Mesendoderm (in vitro differentiated cells): ENCODE data around the gene STKLD1.
"Not testable (repeated sequence)": the region's sequence is repeated elsewhere in the genome, so short reads cannot be mapped to it uniquely, and the experiment has no call there.

Experiments used
- DNase-seq: peaks from one replicate; pipeline ENCODE4 v3.0.0; 2013
- H2AK5ac ChIP-seq: 2 replicates; pipeline ENCODE4 v1.6.1; 2013; ENCODE audit warnings: low read length, inconsistent platforms
- H2BK120ac ChIP-seq: 2 replicates; pipeline ENCODE4 v1.6.1; 2013; ENCODE audit warnings: low read depth, mild to moderate bottlenecking, low read length, moderate library complexity, mixed read lengths
- H2BK15ac ChIP-seq: replicated peaks from 2 replicates; pipeline ENCODE4 v1.6.1; 2013; ENCODE audit warnings: low read depth, mild to moderate bottlenecking, moderate library complexity
- H2BK5ac ChIP-seq: 2 replicates; pipeline ENCODE4 v1.6.1; 2013; ENCODE audit warnings: low read length, inconsistent platforms
- H3K18ac ChIP-seq: 2 replicates; pipeline ENCODE4 v1.6.1; 2013; ENCODE audit warnings: mild to moderate bottlenecking, low read length, mixed read lengths
- H3K23ac ChIP-seq: one replicate; pipeline ENCODE4 v1.6.1; 2013; ENCODE audit warnings: low read length
- H3K27ac ChIP-seq: 2 replicates; pipeline ENCODE4 v1.5.1; 2013; ENCODE audit warnings: low read depth, mild to moderate bottlenecking, inconsistent platforms, low read length, moderate library complexity
- H3K27me3 ChIP-seq: 2 replicates; pipeline ENCODE4 v1.6.1; 2013; ENCODE audit warnings: low read length, control low read depth, mild to moderate bottlenecking, inconsistent platforms; ENCODE audit not compliant: insufficient read depth, poor library complexity
- H3K36me3 ChIP-seq: 2 replicates; pipeline ENCODE4 v1.6.1; 2013; ENCODE audit warnings: low read length, inconsistent platforms; ENCODE audit not compliant: control insufficient read depth, insufficient read depth
- H3K4ac ChIP-seq: one replicate; pipeline ENCODE4 v1.6.1; 2013; ENCODE audit warnings: low read depth, mild to moderate bottlenecking, low read length, moderate library complexity
- H3K4me1 ChIP-seq: 2 replicates; pipeline ENCODE4 v1.6.1; 2013; ENCODE audit warnings: low read depth, low read length, inconsistent platforms; ENCODE audit not compliant: control insufficient read depth
- H3K4me2 ChIP-seq: 2 replicates; pipeline ENCODE4 v1.6.1; 2013; ENCODE audit warnings: low read length
- H3K4me3 ChIP-seq: 2 replicates; pipeline ENCODE4 v1.5.1; 2013; ENCODE audit warnings: mild to moderate bottlenecking, low read length
- H3K56ac ChIP-seq: one replicate; pipeline ENCODE4 v1.6.1; 2013; ENCODE audit warnings: low read length
- H3K79me1 ChIP-seq: 2 replicates; pipeline ENCODE4 v1.6.1; 2013; ENCODE audit warnings: low read length, inconsistent platforms
- H3K79me2 ChIP-seq: 2 replicates; pipeline ENCODE4 v1.6.1; 2013; ENCODE audit warnings: mild to moderate bottlenecking, low read length; ENCODE audit not compliant: control insufficient read depth, insufficient read depth
- H3K9ac ChIP-seq: 2 replicates; pipeline ENCODE4 v1.6.1; 2013; ENCODE audit warnings: low read length, inconsistent platforms
- H4K5ac ChIP-seq: one replicate; pipeline ENCODE4 v1.6.1; 2013; ENCODE audit warnings: low read length
- H4K8ac ChIP-seq: one replicate; pipeline ENCODE4 v1.6.1; 2013; ENCODE audit warnings: low read depth, mild to moderate bottlenecking, control low read depth, low read length, moderate library complexity
- WGBS: extraction: QIAGEN DNeasy Blood & Tissue Kit; methylation state at CpG from one replicate; pipeline ENCODE4 v1.1.7; 2013; ENCODE audit warnings: low lambda C conversion rate, missing lambda C conversion rate; ENCODE audit not compliant: insufficient coverage; ENCODE audit errors: extremely low coverage; 5-methylcytosine and 5-hydroxymethylcytosine counted together

The STKLD1 gene

GRCh38 chr9:133389025-133389557, 12.9 kb downstream of the STKLD1 start:
- Histone ChIP-seq H3K27ac (no peak overlapping the region), H3K56ac (no peak overlapping the region), H3K4me2 (no peak overlapping the region), H3K18ac (no peak overlapping the region), H2BK15ac (no peak overlapping the region), H2BK5ac (no peak overlapping the region), H4K8ac (no peak overlapping the region), H3K23ac (no peak overlapping the region), H3K79me1 (no peaks in the 10 kb centered on the region), H3K79me2 (no peaks in the 10 kb centered on the region), H3K4ac (no peak overlapping the region), H4K5ac (no peak overlapping the region), H3K4me3 (no peak overlapping the region), H2AK5ac (no peak overlapping the region), H2BK120ac (no peak overlapping the region), H3K9ac (no peak overlapping the region), H3K27me3 (no peaks in the 10 kb centered on the region), H3K4me1 (no peaks in the 10 kb centered on the region), H3K36me3 (no peaks in the 10 kb centered on the region)
- no peak for DNase-seq
- WGBS: no CpG with 5 or more reads among the region's 12 CpGs

- Histone ChIP-seq H3K36me3 (no peaks in the 10 kb centered on the region), H3K27ac (no peak overlapping the region), H3K56ac (no peak overlapping the region), H2BK120ac (no peak overlapping the region), H2BK15ac (no peak overlapping the region), H2BK5ac (no peak overlapping the region), H3K9ac (no peak overlapping the region), H3K18ac (no peak overlapping the region), H3K23ac (no peak overlapping the region), H3K4me2 (no peak overlapping the region), H3K4me1 (no peaks in the 10 kb centered on the region), H3K4ac (no peak overlapping the region), H3K27me3 (no peaks in the 10 kb centered on the region), H4K8ac (no peak overlapping the region), H3K4me3 (no peak overlapping the region), H3K79me1 (no peaks in the 10 kb centered on the region), H3K79me2 (no peaks in the 10 kb centered on the region), H2AK5ac (no peak overlapping the region), H4K5ac (no peak overlapping the region)
- no CpG with 5 or more reads among the region's 13 CpGs for WGBS
- DNase-seq: no peak
Observed at GRCh38 chr9:133389562-133389961, 13.4 kb downstream of the STKLD1 start.

DNA sequence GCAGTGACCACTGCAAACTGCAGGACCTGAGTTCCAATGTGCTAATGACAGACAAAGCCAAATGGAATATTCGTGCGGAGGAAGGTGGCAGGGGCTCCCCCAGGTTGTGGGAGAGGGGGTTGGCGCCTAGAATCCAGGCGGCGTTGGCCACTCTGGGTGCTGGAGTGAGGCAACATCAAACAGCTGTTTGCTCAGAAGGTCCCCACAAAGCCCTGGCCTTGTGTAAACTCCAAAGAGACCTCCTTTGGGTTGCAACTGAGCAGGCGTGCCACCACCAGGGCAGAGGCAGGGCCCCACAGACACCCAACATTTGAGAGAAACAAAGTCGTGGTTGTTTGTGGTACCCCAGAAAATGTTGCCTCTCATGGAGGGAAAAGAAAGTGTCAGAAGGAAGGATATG, 14.5 kb downstream of the STKLD1 start:
- Histone ChIP-seq H4K5ac (no peak overlapping the region), H3K23ac (no peak overlapping the region), H2BK15ac (no peak overlapping the region), H3K27ac (no peak overlapping the region), H3K36me3 (no peaks in the 10 kb centered on the region), H3K18ac (no peak overlapping the region), H4K8ac (no peak overlapping the region), H3K79me2 (no peaks in the 10 kb centered on the region), H3K4me2 (no peak overlapping the region), H2BK120ac (no peak overlapping the region), H2AK5ac (no peak overlapping the region), H3K79me1 (no peaks in the 10 kb centered on the region), H3K9ac (no peak overlapping the region), H3K4ac (no peak overlapping the region), H2BK5ac (no peak overlapping the region), H3K27me3 (no peaks in the 10 kb centered on the region), H3K4me1 (no peaks in the 10 kb centered on the region), H3K56ac (no peak overlapping the region), H3K4me3 (no peak overlapping the region)
- no CpG with 5 or more reads among the region's 7 CpGs for whole genome bisulfite sequencing
- DNase-seq: no peak

DNA sequence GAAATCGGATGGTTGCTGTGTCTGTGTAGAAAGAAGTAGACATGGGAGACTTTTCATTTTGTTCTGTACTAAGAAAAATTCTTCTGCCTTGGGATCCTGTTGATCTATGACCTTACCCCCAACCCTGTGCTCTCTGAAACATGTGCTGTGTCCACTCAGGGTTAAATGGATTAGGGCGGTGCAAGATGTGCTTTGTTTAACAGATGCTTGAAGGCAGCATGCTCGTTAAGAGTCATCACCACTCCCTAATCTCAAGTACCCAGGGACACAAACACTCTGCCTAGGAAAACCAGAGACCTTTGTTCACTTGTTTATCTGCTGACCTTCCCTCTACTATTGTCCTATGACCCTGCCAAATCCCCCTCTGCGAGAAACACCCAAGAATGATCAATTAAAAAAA, 15.3 kb downstream of the STKLD1 start:
- not testable (repeated sequence) for H4K5ac ChIP-seq, H3K18ac ChIP-seq, H2BK15ac ChIP-seq, DNase-seq, H3K4me2 ChIP-seq, H3K4me1 ChIP-seq, H4K8ac ChIP-seq, H3K9ac ChIP-seq, H2AK5ac ChIP-seq, H3K27ac ChIP-seq, H3K4me3 ChIP-seq, H3K56ac ChIP-seq, H3K79me1 ChIP-seq, H2BK120ac ChIP-seq, H3K23ac ChIP-seq, H2BK5ac ChIP-seq, H3K79me2 ChIP-seq, H3K4ac ChIP-seq, H3K36me3 ChIP-seq, H3K27me3 ChIP-seq
- no CpG with 5 or more reads among the region's 4 CpGs for WGBS

- H3K4ac ChIP-seq, H2BK5ac ChIP-seq, H3K4me3 ChIP-seq, H3K4me2 ChIP-seq, H3K27me3 ChIP-seq, H3K79me1 ChIP-seq, H3K27ac ChIP-seq, H2AK5ac ChIP-seq, H3K9ac ChIP-seq, H3K79me2 ChIP-seq, H3K36me3 ChIP-seq, H2BK120ac ChIP-seq, H3K18ac ChIP-seq, H4K5ac ChIP-seq, H2BK15ac ChIP-seq, H4K8ac ChIP-seq, H3K4me1 ChIP-seq, DNase-seq, H3K56ac ChIP-seq, H3K23ac ChIP-seq: not testable (repeated sequence)
- no CpG with 5 or more reads among the region's 3 CpGs for WGBS
Observed at GRCh38 chr9:133392308-133392707, 16.1 kb downstream of the STKLD1 start.

DNA sequence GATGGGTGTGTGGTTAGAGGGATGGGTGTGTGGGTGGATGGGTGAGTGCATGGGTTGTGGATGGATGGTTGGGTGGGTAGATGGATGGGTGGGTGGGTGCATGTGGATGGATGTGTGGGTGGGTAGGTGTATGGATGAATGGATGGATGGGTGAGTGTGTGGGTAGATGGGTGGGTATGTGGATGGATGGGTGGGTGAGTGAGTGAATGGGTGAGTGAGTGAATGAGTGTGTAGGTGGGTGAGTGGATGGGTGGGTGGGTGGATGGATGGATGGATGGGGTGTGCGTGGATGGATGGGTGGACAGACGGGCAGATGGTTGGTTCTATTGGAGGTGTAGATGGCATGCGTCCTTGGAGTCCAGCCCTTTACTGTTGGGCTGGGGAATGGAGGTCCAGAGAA, 17.2 kb downstream of the STKLD1 start:
- no peak overlapping the region for H3K18ac ChIP-seq
- no peak overlapping the region for H3K9ac ChIP-seq
- no peak overlapping the region for H2BK15ac ChIP-seq
- no CpG with 5 or more reads among the region's 3 CpGs for WGBS
- H3K27me3 ChIP-seq: no peaks in the 10 kb centered on the region
- H3K23ac ChIP-seq: no peak overlapping the region
- no peaks in the 10 kb centered on the region for H3K4me1 ChIP-seq
- no peak overlapping the region for H3K4me3 ChIP-seq
- no peak overlapping the region for H4K8ac ChIP-seq
- no peaks in the 10 kb centered on the region for H3K79me2 ChIP-seq
- no peaks in the 10 kb centered on the region for H3K79me1 ChIP-seq
- H3K56ac ChIP-seq: no peak overlapping the region
- no peak overlapping the region for H2BK120ac ChIP-seq
- no peaks in the 10 kb centered on the region for H3K36me3 ChIP-seq
- H4K5ac ChIP-seq: no peak overlapping the region
- H3K27ac ChIP-seq: no peak overlapping the region
- no peak overlapping the region for H3K4ac ChIP-seq
- no peak overlapping the region for H3K4me2 ChIP-seq
- H2AK5ac ChIP-seq: no peak overlapping the region
- no peak for DNase-seq
- no peak overlapping the region for H2BK5ac ChIP-seq
